Activated naive CD4-positive, alpha-beta T cell treated with anti-CD3 and anti-CD28 coated beads, Interleukin-2, amount 50 U/mL, for 16 hours (primary cell): ENCODE data around the gene IQCC.
A peak's percentile ranks its signal among the peaks of the same experiment; 100 is the strongest.

ENCODE experiments used
- DNase-seq: peaks from one replicate; pipeline ENCODE4 v3.0.0-alpha.2; 2020

IQCC gene

DNA sequence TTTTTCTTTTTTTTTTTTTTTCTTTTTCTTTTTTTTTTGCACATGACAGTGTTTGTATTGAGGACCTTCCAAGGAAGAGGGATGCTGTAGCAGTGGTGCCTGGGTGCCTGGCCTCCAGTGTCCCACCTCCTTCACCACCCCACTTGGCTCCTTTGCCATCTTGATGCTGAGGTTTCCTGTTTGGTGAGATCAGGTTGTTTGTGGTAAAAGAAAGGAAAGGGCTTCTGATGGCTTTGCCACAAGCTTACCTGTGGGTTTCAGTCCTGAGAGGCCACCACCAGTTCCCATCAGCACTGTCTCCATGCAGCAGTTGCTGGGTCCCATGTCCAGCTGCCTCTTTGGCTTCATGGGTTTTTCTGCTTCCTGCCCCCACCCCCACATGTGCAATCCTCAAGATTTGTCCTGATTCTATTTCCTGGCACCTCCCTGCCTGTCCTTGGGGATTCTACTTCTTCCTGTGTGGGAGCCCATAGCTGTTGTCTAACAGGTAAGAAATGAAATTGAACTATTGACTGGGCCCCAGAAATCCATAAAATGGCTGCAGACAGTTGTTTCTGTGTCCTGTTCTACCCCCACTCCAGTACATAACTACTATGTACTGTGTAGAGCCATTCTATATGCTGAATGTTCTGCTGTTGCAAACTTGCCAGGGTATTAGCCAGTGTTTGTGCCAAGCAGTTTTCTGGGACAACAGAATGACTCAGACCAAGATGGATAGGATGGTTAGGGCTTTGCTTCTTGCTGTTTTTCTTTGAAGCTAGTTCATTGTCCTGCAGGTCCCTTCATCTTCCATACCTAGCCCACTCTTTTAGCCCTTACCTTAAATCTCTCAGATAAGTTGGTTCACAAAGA is 9.3 kb upstream of the IQCC start:
- DNase-seq, result no peak

GRCh38 chr1:32197074-32197473 is 8.4 kb upstream of the IQCC start:
- no peak for DNase-seq

DNA sequence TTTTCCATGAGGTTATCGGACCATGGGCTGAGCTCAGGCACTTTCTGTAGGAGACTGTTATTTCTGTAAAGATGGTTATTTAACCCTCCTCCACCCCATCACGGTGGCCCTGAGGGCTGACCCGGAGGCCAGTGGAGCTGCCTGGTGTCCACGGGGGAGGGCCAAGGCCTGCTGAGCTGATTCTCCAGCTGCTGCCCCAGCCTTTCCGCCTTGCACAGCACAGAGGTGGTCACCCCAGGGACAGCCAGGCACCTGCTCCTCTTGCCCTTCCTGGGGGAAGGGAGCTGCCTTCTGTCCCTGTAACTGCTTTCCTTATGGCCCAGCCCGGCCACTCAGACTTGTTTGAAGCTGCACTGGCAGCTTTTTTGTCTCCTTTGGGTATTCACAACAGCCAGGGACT is 7.6 kb upstream of the IQCC start:
- DNase-seq, result no peak

DNA sequence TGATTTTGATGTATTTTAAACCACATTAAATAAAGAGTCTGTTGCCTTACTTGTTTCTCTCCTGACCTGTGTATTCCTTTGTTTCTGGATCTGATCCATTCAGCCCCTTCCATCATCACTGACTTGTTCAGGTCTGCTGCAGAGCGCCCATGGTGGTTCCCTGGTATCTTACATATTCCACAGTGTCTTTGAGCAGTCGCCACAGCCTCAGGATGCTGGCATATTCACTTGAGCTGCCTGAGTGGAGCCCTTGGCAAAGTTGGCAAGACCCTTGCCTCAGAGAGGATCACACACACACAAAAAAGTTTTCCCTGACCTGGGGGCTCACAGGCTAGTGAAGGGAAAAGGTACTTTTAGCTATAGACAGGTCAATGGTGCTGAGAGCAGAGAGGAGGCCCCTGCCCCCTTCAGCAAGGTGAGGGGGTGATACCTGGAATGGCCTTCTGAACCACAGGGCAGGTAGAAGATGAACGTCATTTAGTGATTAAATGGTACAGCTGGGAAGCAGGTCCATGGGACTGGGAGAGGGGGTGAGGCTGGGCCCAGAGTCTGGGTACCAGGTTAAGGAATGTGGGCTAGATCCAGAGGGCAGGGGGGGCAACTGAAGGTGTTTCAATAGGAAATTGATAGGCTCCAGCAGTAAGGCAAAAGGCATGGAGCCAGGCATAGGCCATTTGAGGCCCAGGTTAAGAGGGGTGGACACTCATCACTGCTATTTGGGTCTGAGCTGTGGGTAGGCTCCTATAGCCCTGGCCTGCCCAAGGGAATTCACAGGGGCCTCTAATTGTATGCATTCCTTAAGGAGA is 7.0 kb upstream of the IQCC start:
- no peak for DNase-seq

DNA sequence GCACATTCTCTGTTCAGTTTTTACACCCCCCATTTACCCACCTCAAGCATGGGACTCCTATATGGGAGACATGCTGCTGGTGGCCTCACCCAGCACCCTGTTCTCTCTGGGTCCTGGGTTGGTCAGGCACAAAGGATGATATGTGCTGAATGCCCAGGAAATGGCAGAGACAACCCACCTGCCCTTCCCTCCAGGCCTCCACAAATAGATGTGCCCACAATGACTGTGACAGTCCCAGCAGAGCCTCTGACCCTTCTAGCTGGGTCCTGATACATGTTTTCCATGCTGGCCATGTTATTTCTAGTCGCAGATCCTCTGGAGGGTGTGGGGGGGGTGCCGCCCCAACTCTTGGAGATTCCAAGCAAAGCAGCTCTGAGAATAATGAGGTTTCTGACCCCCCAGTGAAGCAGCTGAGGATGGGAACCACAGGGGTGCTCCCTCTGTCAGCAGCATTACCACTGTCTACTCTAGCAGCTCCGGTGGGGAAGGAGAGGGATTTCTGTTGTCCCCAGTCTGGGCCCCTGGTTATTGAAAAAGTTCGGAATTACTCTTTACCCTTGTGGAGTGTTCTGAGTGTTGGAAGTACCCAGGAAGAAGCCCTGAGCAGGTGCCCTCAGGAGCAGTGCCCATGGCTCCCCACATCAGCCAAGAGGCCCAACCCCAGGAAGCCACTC is 6.3 kb upstream of the IQCC start:
- DNase-seq, result no peak

- DNase-seq, result no peak
Observed at GRCh38 chr1:32199717-32200072, 5.8 kb upstream of the IQCC start.

- peak; percentile 57 for DNase-seq
Observed at GRCh38 chr1:32200226-32201010, 5.1 kb upstream of the IQCC start, which contains the start of gene CCDC28B. Gene CCDC28B, plus strand, starts transcription at chr1:32200595. Its CDS starts 1,341 bp downstream, at chr1:32201936.

GRCh38 chr1:32201011-32201855 is 4.2 kb upstream of the IQCC start:
- DNase-seq, result peak; percentile 76

- DNase-seq, result no peak
Observed at GRCh38 chr1:32204943-32205361, 519 bp upstream of the IQCC start.

GRCh38 chr1:32208469-32208868 is 3.0 kb downstream of the IQCC start:
- DNase-seq, result no peak

- no peak for DNase-seq
Observed at GRCh38 chr1:32208891-32209328, 3.4 kb downstream of the IQCC start, which contains the start of gene DCDC2B. Gene DCDC2B, plus strand, starts transcription at chr1:32209089. Its CDS starts 5 bp downstream, at chr1:32209094.

GRCh38 chr1:32215629-32216480 is 10.4 kb downstream of the IQCC start:
- DNase-seq, result peak; percentile 66

DNA sequence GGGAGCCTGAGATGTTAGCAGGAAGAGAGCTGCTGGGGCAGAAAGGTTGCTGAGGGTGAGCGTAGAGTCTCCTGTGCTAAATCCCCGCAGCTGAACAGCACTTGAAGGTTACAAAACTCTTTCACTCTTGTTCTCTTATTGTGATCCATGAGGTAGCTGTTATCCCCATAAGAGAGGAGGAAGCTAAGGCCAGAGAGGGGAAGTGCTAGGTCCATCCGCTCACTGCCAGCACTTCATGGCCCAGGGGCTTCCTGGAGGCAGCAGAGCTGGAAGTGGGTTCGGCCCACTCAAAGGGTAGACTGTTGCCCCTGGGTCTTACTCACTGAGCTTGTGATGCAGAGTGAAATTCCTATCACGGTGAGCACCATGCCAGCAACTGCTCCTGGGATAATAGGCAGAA is 11.1 kb downstream of the IQCC start:
- DNase-seq, result no peak

DNA sequence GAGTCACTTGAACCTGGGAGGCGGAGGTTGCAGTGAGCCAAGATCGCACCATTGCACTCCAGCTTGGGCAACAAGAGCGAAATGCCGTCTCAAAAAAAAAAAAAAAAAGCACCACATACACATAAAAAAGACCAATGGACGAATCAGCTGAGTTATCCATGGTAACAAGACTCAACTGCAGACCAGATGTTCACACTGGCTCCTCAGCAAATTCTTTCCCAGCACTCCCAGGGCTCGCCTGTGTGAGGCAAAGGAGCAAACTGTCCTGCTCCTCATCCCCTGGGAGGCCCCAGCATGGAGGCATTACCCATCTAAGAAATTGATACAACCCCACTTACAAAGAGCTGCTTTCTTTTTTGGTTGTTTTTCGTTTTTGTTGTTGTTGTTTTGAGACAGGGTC is 13.6 kb downstream of the IQCC start:
- no peak for DNase-seq

- no peak for DNase-seq
Observed at GRCh38 chr1:32220746-32221580, 15.5 kb downstream of the IQCC start.

DNA sequence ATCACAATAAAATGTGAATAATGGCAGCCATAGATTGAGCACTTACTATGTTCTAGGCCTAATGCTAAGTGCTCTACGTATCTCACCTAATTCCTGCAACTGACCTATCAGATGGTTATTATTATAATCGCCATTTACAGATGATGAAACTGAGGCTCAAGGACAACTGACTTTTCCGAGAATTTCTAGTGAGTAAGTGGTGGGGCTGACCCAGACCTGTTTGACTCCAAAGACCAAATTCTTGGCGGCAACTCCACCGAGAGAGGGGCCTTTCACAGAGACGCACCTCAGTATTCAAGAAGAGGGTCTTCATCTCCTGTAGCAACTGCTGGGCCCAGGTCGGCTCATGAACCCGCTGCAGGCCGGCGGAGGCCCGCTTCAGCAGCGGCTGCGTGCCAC is 16.1 kb downstream of the IQCC start:
- no peak for DNase-seq

GRCh38 chr1:32221980-32222755 is 16.7 kb downstream of the IQCC start, which contains the start of the genes EIF3I and TMEM234:
Gene EIF3I, plus strand, starts transcription at chr1:32222407. Its CDS starts 35 bp downstream, at chr1:32222442.
Gene TMEM234, minus strand, starts transcription at chr1:32222353. Its CDS starts 31 bp downstream, at chr1:32222322.
- peak; percentile 89 for DNase-seq

GRCh38 chr1:32223683-32224082 is 18.2 kb downstream of the IQCC start:
- no peak for DNase-seq
